HepG2 (cell line): Measurements from ENCODE around the gene AMBRA1. TPM values are rescaled to one million over a fixed set of nuclear protein-coding genes. Genes with fewer than 3 reads are reported as not detected.

Source experiments
- SALL1 ChIP-seq: sonication (generic); formaldehyde crosslinking; IDR thresholded peaks from 2 replicates; pipeline ENCODE4 v1.8.0; 2022; ENCODE audit warnings: mild to moderate bottlenecking, missing genetic modification reagents
- ZNF547 ChIP-seq: sonication (generic); formaldehyde crosslinking; IDR thresholded peaks from 2 replicates; pipeline ENCODE4 v1.5.1; 2020; ENCODE audit warnings: mild to moderate bottlenecking, missing genetic modification reagents
- ZNF619 ChIP-seq: sonication (generic); formaldehyde crosslinking; IDR thresholded peaks from 2 replicates; pipeline ENCODE4 v1.4.0; 2020; ENCODE audit warnings: mild to moderate bottlenecking, missing genetic modification reagents
- ZNF883 ChIP-seq: sonication (generic); formaldehyde crosslinking; IDR thresholded peaks from 2 replicates; pipeline ENCODE4 v1.5.1; 2020; ENCODE audit warnings: mild to moderate bottlenecking, missing genetic modification reagents; ENCODE audit errors: not compliant biosample characterization
- polyA plus RNA-seq, 8 experiments: library from polyadenylated mRNA; depleted of rRNA in 3 of 8; stranded (reverse) in 7 of 8; unstranded in 1 of 8; fragments of >200 nt; fragmentation: Illumina TruSeq in 4 of 8; extraction: Trizol in 4 of 8; gene quantifications; 2 replicates each; pipeline versions ENCODE4 v1.2.1 to v1.2.3, GENCODE V29; 2011 to 2016; ENCODE audit warnings: low read depth in 4 of 8, missing spikeins in 1 of 8, mixed read lengths in 1 of 8; ENCODE audit not compliant: insufficient read depth in 1 of 8
- total RNA-seq, 5 experiments: library from RNA; depleted of rRNA; stranded (reverse); fragments of >200 nt; fragmentation: Illumina TruSeq; extraction: Trizol; gene quantifications; 2 replicates each; pipeline ENCODE4 v1.2.3, GENCODE V29; 2016; ENCODE audit warnings: low read depth in 1 of 5
- TF ChIP-seq, protein P1 (sequence below): IDR thresholded peaks from 2 replicates; pipeline ENCODE4 v1.6.1; 2016; ENCODE audit warnings: low read depth, control low read depth
- TF ChIP-seq, protein P2 (sequence below): sonication (generic); formaldehyde crosslinking; IDR thresholded peaks from 2 replicates; pipeline ENCODE4 v1.4.0; 2020; ENCODE audit warnings: missing genetic modification reagents
- TF ChIP-seq, protein P3 (sequence below), 2 experiments: IDR thresholded peaks; 2 replicates each; pipeline ENCODE4 v1.6.1; 2011 to 2012; ENCODE audit warnings: low read length in 2 of 2, borderline replicate concordance in 1 of 2, low read depth in 1 of 2, mild to moderate bottlenecking in 1 of 2, moderate library complexity in 1 of 2
- TF ChIP-seq, protein P4 (sequence below): sonication (generic); formaldehyde crosslinking; IDR thresholded peaks from 2 replicates; pipeline ENCODE4 v1.4.0; 2020; ENCODE audit warnings: missing genetic modification reagents, low read depth, mild to moderate bottlenecking, borderline replicate concordance
- TF ChIP-seq, protein P5 (sequence below): sonication (generic); formaldehyde crosslinking; IDR thresholded peaks from 2 replicates; pipeline ENCODE4 v1.4.0; 2020; ENCODE audit warnings: mild to moderate bottlenecking, missing genetic modification reagents, borderline replicate concordance

Gene AMBRA1
- total and polyA plus RNA-seq, 2 of the 13 experiments (the other 11 are each of a cell fraction or from before 2014, with no cell fraction given), result 15.7 to 26.0 TPM

DNA sequence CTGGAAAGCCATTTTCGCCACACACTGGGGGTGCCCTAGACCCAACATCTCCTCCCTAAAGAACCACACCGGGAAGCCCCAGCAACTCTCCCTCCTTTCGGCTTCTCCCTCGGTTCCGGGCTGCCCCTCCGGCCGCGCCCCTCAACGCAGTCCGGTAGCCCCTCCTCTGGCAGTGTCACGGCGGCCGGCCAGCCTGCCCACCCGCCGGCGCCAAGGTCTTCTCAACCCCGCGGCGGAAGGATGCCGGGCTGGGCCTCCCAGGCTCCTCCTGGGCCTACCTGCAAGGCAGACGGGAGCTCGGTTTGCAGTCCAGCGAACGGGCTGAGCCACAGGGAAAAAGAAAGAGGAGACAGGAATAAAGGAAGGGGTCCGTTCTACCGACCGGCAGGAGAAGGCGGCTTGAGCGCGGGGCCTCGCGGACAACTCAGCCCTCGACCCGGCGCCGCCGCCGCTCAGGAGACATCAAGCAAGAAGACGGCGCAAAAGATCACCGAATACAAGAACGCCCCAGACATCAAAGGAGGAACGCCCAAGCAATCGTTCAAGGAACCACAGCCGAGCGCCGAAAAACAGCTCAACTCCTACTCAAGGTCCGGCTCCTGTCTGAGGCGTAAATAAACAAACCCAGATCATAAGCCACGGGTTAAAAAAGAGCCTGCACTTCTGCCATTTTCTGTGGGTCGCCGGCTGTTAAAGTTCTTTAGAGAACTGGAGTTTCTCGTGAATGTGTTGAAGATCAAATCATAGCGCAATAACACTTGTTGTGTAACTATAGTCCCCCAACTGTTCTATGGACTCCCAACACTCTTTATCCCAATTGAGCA, at the start of gene AMBRA1 (continued):
- TF ChIP-seq, protein P1, sequence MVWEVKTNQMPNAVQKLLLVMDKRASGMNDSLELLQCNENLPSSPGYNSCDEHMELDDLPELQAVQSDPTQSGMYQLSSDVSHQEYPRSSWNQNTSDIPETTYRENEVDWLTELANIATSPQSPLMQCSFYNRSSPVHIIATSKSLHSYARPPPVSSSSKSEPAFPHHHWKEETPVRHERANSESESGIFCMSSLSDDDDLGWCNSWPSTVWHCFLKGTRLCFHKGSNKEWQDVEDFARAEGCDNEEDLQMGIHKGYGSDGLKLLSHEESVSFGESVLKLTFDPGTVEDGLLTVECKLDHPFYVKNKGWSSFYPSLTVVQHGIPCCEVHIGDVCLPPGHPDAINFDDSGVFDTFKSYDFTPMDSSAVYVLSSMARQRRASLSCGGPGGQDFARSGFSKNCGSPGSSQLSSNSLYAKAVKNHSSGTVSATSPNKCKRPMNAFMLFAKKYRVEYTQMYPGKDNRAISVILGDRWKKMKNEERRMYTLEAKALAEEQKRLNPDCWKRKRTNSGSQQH (CRISPR knock-in tag), result no peak
- TF ChIP-seq, protein P2, sequence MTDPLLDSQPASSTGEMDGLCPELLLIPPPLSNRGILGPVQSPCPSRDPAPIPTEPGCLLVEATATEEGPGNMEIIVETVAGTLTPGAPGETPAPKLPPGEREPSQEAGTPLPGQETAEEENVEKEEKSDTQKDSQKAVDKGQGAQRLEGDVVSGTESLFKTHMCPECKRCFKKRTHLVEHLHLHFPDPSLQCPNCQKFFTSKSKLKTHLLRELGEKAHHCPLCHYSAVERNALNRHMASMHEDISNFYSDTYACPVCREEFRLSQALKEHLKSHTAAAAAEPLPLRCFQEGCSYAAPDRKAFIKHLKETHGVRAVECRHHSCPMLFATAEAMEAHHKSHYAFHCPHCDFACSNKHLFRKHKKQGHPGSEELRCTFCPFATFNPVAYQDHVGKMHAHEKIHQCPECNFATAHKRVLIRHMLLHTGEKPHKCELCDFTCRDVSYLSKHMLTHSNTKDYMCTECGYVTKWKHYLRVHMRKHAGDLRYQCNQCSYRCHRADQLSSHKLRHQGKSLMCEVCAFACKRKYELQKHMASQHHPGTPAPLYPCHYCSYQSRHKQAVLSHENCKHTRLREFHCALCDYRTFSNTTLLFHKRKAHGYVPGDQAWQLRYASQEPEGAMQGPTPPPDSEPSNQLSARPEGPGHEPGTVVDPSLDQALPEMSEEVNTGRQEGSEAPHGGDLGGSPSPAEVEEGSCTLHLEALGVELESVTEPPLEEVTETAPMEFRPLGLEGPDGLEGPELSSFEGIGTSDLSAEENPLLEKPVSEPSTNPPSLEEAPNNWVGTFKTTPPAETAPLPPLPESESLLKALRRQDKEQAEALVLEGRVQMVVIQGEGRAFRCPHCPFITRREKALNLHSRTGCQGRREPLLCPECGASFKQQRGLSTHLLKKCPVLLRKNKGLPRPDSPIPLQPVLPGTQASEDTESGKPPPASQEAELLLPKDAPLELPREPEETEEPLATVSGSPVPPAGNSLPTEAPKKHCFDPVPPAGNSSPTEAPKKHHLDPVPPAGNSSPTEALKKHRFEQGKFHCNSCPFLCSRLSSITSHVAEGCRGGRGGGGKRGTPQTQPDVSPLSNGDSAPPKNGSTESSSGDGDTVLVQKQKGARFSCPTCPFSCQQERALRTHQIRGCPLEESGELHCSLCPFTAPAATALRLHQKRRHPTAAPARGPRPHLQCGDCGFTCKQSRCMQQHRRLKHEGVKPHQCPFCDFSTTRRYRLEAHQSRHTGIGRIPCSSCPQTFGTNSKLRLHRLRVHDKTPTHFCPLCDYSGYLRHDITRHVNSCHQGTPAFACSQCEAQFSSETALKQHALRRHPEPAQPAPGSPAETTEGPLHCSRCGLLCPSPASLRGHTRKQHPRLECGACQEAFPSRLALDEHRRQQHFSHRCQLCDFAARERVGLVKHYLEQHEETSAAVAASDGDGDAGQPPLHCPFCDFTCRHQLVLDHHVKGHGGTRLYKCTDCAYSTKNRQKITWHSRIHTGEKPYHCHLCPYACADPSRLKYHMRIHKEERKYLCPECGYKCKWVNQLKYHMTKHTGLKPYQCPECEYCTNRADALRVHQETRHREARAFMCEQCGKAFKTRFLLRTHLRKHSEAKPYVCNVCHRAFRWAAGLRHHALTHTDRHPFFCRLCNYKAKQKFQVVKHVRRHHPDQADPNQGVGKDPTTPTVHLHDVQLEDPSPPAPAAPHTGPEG (CRISPR knock-in tag), result peak; percentile 71; the same call in 1 of the 2 replicates
- TF ChIP-seq ZNF883 (CRISPR knock-in tag) (peak; percentile 84), SALL1 (CRISPR knock-in tag) (no peak; the same call in none of the 2 replicates), ZNF619 (CRISPR knock-in tag) (no peak), ZNF547 (0 out of 2 replicates have a peak, but pooled peaks have one; percentile 44)
- TF ChIP-seq, protein P3, sequence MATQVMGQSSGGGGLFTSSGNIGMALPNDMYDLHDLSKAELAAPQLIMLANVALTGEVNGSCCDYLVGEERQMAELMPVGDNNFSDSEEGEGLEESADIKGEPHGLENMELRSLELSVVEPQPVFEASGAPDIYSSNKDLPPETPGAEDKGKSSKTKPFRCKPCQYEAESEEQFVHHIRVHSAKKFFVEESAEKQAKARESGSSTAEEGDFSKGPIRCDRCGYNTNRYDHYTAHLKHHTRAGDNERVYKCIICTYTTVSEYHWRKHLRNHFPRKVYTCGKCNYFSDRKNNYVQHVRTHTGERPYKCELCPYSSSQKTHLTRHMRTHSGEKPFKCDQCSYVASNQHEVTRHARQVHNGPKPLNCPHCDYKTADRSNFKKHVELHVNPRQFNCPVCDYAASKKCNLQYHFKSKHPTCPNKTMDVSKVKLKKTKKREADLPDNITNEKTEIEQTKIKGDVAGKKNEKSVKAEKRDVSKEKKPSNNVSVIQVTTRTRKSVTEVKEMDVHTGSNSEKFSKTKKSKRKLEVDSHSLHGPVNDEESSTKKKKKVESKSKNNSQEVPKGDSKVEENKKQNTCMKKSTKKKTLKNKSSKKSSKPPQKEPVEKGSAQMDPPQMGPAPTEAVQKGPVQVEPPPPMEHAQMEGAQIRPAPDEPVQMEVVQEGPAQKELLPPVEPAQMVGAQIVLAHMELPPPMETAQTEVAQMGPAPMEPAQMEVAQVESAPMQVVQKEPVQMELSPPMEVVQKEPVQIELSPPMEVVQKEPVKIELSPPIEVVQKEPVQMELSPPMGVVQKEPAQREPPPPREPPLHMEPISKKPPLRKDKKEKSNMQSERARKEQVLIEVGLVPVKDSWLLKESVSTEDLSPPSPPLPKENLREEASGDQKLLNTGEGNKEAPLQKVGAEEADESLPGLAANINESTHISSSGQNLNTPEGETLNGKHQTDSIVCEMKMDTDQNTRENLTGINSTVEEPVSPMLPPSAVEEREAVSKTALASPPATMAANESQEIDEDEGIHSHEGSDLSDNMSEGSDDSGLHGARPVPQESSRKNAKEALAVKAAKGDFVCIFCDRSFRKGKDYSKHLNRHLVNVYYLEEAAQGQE (IDR thresholded peaks at IDR 0.05; ENCODE audit: borderline replicate concordance in 1 of 2, low read depth in 1 of 2, low read length in 2 of 2), result peak in 1 of 2 experiments; percentile 46; a peak in 1 of 4 replicates
- TF ChIP-seq, protein P4, sequence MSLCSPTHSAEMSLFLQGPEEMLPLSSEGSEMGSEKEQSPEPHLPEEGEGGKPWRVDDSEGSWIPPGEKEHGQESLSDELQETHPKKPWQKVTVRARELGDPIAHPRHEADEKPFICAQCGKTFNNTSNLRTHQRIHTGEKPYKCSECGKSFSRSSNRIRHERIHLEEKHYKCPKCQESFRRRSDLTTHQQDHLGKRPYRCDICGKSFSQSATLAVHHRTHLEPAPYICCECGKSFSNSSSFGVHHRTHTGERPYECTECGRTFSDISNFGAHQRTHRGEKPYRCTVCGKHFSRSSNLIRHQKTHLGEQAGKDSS (CRISPR knock-in tag), result no peak
- TF ChIP-seq, protein P5, sequence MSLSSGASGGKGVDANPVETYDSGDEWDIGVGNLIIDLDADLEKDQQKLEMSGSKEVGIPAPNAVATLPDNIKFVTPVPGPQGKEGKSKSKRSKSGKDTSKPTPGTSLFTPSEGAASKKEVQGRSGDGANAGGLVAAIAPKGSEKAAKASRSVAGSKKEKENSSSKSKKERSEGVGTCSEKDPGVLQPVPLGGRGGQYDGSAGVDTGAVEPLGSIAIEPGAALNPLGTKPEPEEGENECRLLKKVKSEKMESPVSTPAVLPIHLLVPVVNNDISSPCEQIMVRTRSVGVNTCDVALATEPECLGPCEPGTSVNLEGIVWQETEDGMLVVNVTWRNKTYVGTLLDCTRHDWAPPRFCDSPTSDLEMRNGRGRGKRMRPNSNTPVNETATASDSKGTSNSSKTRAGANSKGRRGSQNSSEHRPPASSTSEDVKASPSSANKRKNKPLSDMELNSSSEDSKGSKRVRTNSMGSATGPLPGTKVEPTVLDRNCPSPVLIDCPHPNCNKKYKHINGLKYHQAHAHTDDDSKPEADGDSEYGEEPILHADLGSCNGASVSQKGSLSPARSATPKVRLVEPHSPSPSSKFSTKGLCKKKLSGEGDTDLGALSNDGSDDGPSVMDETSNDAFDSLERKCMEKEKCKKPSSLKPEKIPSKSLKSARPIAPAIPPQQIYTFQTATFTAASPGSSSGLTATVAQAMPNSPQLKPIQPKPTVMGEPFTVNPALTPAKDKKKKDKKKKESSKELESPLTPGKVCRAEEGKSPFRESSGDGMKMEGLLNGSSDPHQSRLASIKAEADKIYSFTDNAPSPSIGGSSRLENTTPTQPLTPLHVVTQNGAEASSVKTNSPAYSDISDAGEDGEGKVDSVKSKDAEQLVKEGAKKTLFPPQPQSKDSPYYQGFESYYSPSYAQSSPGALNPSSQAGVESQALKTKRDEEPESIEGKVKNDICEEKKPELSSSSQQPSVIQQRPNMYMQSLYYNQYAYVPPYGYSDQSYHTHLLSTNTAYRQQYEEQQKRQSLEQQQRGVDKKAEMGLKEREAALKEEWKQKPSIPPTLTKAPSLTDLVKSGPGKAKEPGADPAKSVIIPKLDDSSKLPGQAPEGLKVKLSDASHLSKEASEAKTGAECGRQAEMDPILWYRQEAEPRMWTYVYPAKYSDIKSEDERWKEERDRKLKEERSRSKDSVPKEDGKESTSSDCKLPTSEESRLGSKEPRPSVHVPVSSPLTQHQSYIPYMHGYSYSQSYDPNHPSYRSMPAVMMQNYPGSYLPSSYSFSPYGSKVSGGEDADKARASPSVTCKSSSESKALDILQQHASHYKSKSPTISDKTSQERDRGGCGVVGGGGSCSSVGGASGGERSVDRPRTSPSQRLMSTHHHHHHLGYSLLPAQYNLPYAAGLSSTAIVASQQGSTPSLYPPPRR (CRISPR knock-in tag), result no peak
